OCI-LY7 (cell line): Measurements from ENCODE around the gene TCERG1L. TPM values are rescaled to one million over a fixed set of nuclear protein-coding genes. Genes with fewer than 3 reads are reported as not detected.

ENCODE experiments used
- BruUV-seq: library from RNA; stranded (reverse); fragments of 400-500 nt; replicated peaks from 2 replicates; lab custom pipeline; 2021; lab: Mats Ljungman, UMichigan
- CTCF ChIA-PET: fragments of 300-600 bp; sonication (Branson Sonifier 250); formaldehyde crosslinking; loops from one replicate; lab custom pipeline; 2022; ENCODE audit warnings: antibody characterized with exemption; ENCODE audit not compliant: unreplicated experiment; lab: Charles Lee
- POLR2A ChIA-PET: fragments of 300-600 bp; sonication (Branson Sonifier 250); formaldehyde crosslinking; loops from one replicate; lab custom pipeline; 2022; ENCODE audit warnings: antibody characterized with exemption; lab: Charles Lee
- DNase-seq: peaks from one replicate; pipeline ENCODE4 v3.0.0-alpha.2; 2015; ENCODE audit warnings: low spot score
- H2AFZ ChIP-seq: fragments of 200-600 bp; sonication (generic), shearing (Covaris generic); 2 replicates; pipeline ENCODE4 v1.6.1; 2014; ENCODE audit warnings: mild to moderate bottlenecking, antibody characterized with exemption, low read length, moderate library complexity
- H3K27ac ChIP-seq: fragments of 200-600 bp; sonication (generic); 2 replicates; pipeline ENCODE4 v1.5.1; 2014; ENCODE audit warnings: mixed run types, low read depth, mild to moderate bottlenecking, moderate library complexity, low read length, inconsistent platforms; ENCODE audit not compliant: poor library complexity, severe bottlenecking
- H3K36me3 ChIP-seq: fragments of 200-600 bp; sonication (generic); 2 replicates; pipeline ENCODE4 v1.6.1; 2014; ENCODE audit warnings: mild to moderate bottlenecking, antibody characterized with exemption, low read length, moderate library complexity, mixed read lengths; ENCODE audit not compliant: insufficient read depth
- H3K4me1 ChIP-seq: fragments of 200-600 bp; sonication (generic); 2 replicates; pipeline ENCODE4 v1.5.1; 2014; ENCODE audit warnings: mild to moderate bottlenecking, low read length; ENCODE audit not compliant: insufficient read depth, poor library complexity, severe bottlenecking
- H3K4me2 ChIP-seq: fragments of 200-600 bp; sonication (generic); 2 replicates; pipeline ENCODE4 v1.6.1; 2014; ENCODE audit warnings: mild to moderate bottlenecking, low read length
- H3K4me3 ChIP-seq: fragments of 200-600 bp; sonication (generic); 2 replicates; pipeline ENCODE4 v1.5.1; 2014; ENCODE audit warnings: mild to moderate bottlenecking, low read depth, low read length; ENCODE audit not compliant: poor library complexity, severe bottlenecking
- H3K79me2 ChIP-seq: fragments of 200-600 bp; sonication (generic); 2 replicates; pipeline ENCODE4 v1.6.1; 2016; ENCODE audit warnings: low read depth, mild to moderate bottlenecking, low read length, moderate library complexity, mixed read lengths; ENCODE audit not compliant: insufficient read depth
- H3K9me2 ChIP-seq: fragments of 200-600 bp; sonication (generic); 2 replicates; pipeline ENCODE4 v1.6.1; 2016; ENCODE audit warnings: mild to moderate bottlenecking, low read length, mixed read lengths; ENCODE audit not compliant: insufficient read depth
- H3K9me3 ChIP-seq: fragments of 200-600 bp; sonication (generic); 2 replicates; pipeline ENCODE4 v1.6.1; 2014; ENCODE audit warnings: mild to moderate bottlenecking, mixed run types, low read length, mixed read lengths
- H4K20me1 ChIP-seq: fragments of 200-600 bp; sonication (generic); 2 replicates; pipeline ENCODE4 v1.6.1; 2014; ENCODE audit warnings: mild to moderate bottlenecking, antibody characterized with exemption, low read length, moderate library complexity, mixed read lengths; ENCODE audit not compliant: insufficient read depth
- CTCF ChIP-seq: fragments of 200-600 bp; sonication (generic); conservative IDR thresholded peaks from 2 replicates; pipeline ENCODE4 v1.5.1; 2014; ENCODE audit warnings: mild to moderate bottlenecking, antibody characterized with exemption, low read length, moderate library complexity, mixed read lengths
- EZH2phosphoT487 ChIP-seq: fragments of 200-600 bp; sonication (generic); IDR thresholded peaks from 2 replicates; pipeline ENCODE4 v1.6.1; 2018; ENCODE audit warnings: low read depth, borderline replicate concordance, mild to moderate bottlenecking, mixed run types, antibody characterized with exemption, low read length, moderate library complexity, mixed read lengths
- intact Hi-C: fragments of 100-400 bp; cut with micrococcal nuclease; formaldehyde crosslinking; loops from one replicate; pipeline ENCODE4 v1.10.0; 2022; ENCODE audit not compliant: unreplicated experiment
- total RNA-seq, 2 experiments: library from RNA; depleted of rRNA in 1 of 2; stranded (reverse); fragments of >200 nt in 1 of 2; shearing (Covaris generic) in 1 of 2; gene quantifications; 2 replicates each; pipeline ENCODE4 v1.2.3, GENCODE V29; 2014 to 2022

TCERG1L gene
- total RNA-seq, 2 experiments from 2014 or later, result not detected

- H3K27ac ChIP-seq, result no peak overlapping the region
- no peaks in the 10 kb centered on the region for H3K36me3 ChIP-seq
- TF ChIP-seq CTCF (no peak), EZH2phosphoT487 (no peak)
- H4K20me1 ChIP-seq, result no peaks in the 10 kb centered on the region
- ChIA-PET POLR2A (no interaction called here), CTCF (no interaction called here)
- H3K4me3 ChIP-seq, result no peak overlapping the region
- H3K4me2 ChIP-seq, result no peak overlapping the region
- H2AFZ ChIP-seq, result no peak overlapping the region
- no peaks in the 10 kb centered on the region for H3K9me2 ChIP-seq
- BruUV-seq, result no TSS peak
- H3K9me3 ChIP-seq, result peaks cover 12% of the 10 kb centered on the region; the same call in 1 of the 2 replicates
- intact Hi-C loops, result no loop called here
- no peak for DNase-seq
- H3K79me2 ChIP-seq, result no peaks in the 10 kb centered on the region
- H3K4me1 ChIP-seq, result no peaks in the 10 kb centered on the region
Measured at GRCh38 chr10:131179361-131179760, 132.2 kb downstream of the TCERG1L start.

- no peak overlapping the region for H2AFZ ChIP-seq
- H3K9me3 ChIP-seq, result peaks cover 12% of the 10 kb centered on the region; the same call in 1 of the 2 replicates
- no peak overlapping the region for H3K27ac ChIP-seq
- no peak for DNase-seq
- CTCF ChIA-PET, result no interaction called here
- H3K4me1 ChIP-seq, result no peaks in the 10 kb centered on the region
- H3K79me2 ChIP-seq, result no peaks in the 10 kb centered on the region
- TF ChIP-seq CTCF (no peak), EZH2phosphoT487 (no peak)
- H3K4me2 ChIP-seq, result no peak overlapping the region
- POLR2A ChIA-PET, result no interaction called here
- H4K20me1 ChIP-seq, result no peaks in the 10 kb centered on the region
- intact Hi-C loops, result no loop called here
- H3K9me2 ChIP-seq, result no peaks in the 10 kb centered on the region
- H3K4me3 ChIP-seq, result no peak overlapping the region
- BruUV-seq, result no TSS peak
- H3K36me3 ChIP-seq, result no peaks in the 10 kb centered on the region
Measured at GRCh38 chr10:131178521-131179331, 132.8 kb downstream of the TCERG1L start.
